HG03575 (cell line): ENCODE results near the gene CMTM6.
"Not testable (repeated sequence)": the region's sequence is repeated elsewhere in the genome, so short reads cannot be mapped to it uniquely, and the experiment has no call there.

Experiments used
- ATAC-seq: cut with Tn5 transposase; IDR thresholded peaks from one replicate; pipeline ENCODE4 v1.9.1; 2021; ENCODE audit not compliant: unreplicated experiment, insufficient number of reproducible peaks, low FRiP score; ENCODE audit errors: extremely low read depth

The CMTM6 gene

GRCh38 chr3:32500880-32501782, 1.5 kb downstream of the CMTM6 start:
- ATAC-seq, result no peak

- ATAC-seq, result no peak
Observed at GRCh38 chr3:32500231-32500630, 2.4 kb downstream of the CMTM6 start.

DNA sequence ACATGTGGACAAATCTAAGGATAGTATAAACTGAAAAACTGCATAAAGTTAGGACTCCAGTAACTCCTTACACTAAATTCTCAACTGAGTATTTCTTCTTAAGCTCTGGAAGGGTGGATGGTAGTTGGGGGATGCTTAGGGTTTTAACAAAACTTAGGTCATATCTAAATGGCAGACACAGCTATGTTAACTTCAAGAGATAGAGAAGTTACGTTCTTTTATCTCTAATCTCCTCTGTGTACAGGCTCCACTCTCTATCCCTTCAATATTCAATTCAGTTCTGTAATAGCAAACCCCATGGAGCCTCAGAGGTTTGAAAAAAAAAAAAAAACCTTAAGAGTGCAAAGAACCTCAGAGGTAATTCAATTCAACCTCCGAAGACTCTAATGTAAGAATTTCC, 3.1 kb downstream of the CMTM6 start:
- no peak for ATAC-seq

DNA sequence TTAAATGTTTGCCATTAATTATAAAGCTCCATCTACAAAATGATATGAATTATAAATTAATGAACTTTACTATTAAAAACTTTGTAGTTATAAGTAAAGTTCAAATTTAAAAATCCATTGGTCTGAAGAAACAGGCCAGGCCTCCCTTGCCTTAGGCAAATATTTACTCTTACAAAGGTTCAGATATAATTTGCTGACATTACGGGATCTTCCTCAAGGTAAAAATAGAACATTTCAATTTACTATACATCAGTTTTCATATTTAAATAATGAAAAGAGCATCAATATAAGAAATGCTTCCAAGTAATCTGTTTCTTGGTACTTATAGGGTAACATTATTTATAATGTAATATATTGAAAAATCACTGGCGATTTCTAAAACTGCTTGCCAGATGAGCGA, 3.7 kb downstream of the CMTM6 start:
- no peak for ATAC-seq

DNA sequence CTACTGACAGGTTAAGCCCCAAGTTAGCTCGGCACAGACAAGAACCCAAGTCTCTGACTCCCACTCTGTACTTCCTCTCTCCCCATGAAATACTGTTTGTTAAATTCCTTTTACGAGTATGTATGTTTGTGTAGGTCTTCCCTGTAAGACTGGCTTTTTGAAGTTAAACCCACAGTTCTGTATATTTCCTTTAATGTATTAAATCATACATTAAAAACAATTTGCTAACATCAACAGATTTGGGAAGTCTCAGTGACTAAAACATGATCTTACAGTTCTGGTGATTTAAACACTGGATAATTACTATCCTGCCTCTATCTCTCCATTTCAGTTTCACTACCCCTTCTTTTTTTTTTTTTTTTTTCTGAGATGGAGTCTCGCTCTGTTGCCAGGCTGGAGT, 4.4 kb downstream of the CMTM6 start:
- no peak for ATAC-seq

GRCh38 chr3:32495609-32496008, 7.0 kb downstream of the CMTM6 start:
- no peak for ATAC-seq

DNA sequence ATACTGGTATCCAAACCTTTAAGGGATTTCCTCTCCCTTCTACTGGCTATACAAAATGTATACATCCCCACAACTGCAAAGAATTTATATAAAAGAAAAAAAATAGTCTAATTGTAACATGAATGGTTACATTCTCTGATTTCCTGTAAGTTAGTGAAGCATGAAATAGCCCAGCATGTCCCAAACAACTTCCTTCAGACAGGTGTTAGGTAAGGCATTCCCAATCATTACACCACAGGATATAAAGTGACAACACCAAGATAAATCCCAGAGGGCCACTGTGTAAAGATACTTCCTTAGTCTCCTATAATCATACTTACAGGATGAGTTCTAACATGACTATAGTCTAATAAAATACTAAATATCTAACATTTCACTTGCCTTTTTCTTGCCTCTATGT, 7.6 kb downstream of the CMTM6 start:
- no peak for ATAC-seq

DNA sequence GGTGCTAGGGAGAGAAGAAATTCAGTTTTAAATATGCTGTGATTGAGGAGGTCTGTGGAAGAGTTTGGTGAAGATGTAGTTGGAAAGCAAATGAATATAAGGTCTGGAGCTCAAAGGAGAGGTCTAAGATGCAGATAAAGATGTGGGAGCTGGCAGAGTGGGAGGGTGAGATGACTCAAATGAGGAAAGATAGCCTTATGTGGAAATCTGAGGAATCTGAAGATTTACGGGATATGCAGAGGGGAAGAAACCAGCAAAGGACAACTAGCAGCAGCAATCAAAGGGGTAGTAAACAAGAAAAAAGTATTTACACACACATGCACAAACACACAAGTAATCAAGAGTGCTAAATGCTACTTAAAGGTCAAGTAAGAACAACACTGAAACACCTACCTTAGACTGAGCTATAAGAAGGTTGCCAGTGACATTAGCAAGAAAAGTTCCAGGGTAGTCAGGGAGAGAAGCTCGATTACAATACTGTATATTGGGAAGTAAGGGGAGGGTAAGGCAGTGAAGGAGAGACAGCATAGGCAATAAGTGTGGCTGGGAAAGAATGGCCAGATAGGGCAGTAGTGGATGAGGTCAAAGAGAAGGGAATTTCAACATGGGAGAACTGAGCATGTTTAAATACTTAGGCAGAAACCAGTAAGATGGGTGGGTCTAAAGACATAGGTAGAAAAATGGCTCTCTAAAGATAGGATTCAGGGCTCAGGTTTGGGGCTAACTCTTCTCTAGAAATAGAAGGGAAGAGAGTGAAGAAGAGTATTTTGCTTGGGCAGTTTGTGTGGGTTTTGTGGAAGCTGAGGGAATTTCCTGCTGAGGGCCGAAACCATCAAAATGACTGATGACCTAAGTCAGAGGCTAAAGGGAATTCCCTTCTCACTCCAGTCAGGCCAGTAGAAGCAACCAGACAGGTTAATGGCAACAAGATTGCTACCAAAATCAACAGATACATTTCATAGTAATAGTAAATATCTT, 8.9 kb downstream of the CMTM6 start:
- ATAC-seq, result peak; percentile 47

- no peak for ATAC-seq
Observed at GRCh38 chr3:32492684-32493436, 9.8 kb downstream of the CMTM6 start.

DNA sequence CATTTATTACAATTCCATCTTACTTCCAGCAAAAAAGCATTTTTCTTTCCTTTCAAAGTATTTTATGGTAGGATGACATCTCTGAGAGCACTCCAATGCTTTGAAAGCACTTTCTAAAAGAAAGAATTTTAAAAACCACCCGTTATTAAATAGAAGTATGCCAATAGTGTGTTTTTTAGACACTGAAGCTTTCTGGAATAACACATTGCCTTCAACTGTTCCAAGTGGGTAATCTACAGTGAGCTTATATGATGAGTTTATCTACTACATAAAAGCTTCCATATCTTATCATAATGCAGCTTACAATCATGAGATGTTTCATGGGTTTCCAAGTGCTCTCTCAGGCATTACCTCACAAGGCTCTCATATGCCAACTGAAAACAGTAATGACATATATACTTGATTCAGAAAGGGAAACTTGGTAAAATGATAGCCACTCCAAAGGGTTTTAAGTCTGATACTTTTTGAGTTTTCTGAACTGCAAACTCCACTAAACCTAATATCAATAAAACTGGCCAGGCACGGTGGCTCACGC, 14.1 kb downstream of the CMTM6 start:
- no peak for ATAC-seq

- no peak for ATAC-seq
Observed at GRCh38 chr3:32487781-32488473, 14.7 kb downstream of the CMTM6 start.

GRCh38 chr3:32484436-32484835, 18.2 kb downstream of the CMTM6 start:
- no peak for ATAC-seq

DNA sequence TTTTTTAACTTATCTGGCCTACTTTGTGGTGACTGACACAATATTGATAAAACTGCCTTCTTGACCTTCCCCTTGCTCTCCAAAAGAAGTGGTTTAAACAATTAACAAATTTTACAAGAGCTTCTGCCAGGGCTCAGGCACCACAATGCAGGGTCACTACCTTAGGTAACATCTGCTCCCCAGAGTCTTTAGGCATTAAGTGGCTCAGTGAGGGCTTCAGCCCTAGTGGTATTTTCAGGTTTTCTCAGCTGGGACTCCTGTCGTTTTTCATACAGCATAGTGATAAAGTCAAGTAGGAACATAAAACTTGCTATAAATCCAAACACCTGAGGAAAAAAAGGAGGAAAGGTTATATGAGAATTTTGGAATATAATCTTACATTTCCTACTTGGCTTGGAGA, 18.9 kb downstream of the CMTM6 start:
- ATAC-seq, result no peak

DNA sequence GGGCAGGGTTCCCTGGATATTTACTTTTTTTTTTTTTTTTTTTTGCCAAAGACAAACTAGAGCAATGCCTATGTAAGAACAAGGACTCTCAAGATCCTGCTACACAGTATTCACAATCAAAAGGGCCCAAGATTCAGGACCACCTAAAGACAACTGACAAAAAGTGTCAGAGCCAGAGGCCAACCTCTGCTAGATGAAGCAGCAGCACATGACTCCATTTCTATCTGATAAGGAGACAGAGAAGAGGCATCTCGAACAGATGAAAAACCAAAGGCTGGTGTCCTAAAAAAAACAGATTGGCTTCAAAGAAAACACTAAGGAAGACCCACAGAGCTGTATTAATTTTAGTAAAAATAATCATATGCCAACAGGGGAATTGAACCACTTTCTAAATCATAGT, 20.0 kb downstream of the CMTM6 start:
- ATAC-seq, result no peak

DNA sequence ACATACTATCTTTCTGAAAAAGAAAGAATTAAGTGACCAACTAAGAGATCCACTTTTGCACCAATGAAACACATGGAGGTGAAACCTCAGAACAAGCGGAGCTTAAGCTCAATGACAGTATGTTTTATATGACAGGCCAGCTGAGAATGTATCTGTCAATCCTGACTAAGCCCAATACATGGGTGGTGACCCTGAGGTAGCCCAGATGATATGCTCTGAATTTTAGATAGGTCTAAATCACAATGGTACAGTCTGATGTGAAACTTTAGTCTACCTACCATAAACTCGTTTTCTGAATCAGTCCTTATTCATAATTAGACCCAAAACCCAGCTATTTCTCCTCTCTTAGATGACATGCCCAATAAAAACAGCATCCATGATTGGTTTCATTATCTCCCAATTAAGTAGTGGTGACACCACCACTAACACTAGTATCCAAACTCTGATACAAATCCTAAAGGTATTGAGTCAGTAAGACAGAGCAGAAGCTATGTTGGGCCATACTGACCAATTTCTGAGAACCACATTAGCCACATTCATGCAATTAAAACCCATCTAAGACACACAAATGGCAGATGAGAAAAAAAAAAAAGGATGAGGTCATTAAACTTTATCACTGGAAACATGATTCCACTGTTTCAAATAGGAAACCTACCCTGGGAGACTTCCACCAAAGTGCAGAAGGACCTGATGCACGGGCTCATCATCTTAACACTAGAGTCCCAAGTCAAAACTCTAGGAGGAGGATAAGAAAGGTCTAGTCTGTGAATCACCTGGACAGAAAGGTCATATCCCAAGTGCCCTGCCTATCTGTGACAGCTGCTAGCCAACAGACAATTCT, 20.6 kb downstream of the CMTM6 start:
- no peak for ATAC-seq

GRCh38 chr3:32480604-32481003, 22.0 kb downstream of the CMTM6 start:
- ATAC-seq, result no peak

- ATAC-seq, result no peak
Observed at GRCh38 chr3:32474201-32474600, 28.5 kb downstream of the CMTM6 start.

GRCh38 chr3:32472151-32472550, 30.5 kb downstream of the CMTM6 start:
- not testable (repeated sequence) for ATAC-seq
